Colonic mucosa (tissue), 4 donors: ENCODE measurements around the gene CTBP1. TPM values are rescaled to one million over a fixed set of nuclear protein-coding genes. Genes with fewer than 3 reads are reported as not detected.
A peak's percentile ranks its signal among the peaks of the same experiment; 100 is the strongest.

Experiments used
- DNase-seq: peaks from one replicate; pipeline ENCODE4 v3.0.0-alpha.2; 2020
- H3K27ac ChIP-seq: fragments of 200-600 bp; one replicate; pipeline ENCODE4 v1.8.0; 2021
- H3K27me3 ChIP-seq: fragments of 200-600 bp; one replicate; pipeline ENCODE4 v1.8.0; 2021
- H3K36me3 ChIP-seq: fragments of 200-600 bp; one replicate; pipeline ENCODE4 v1.8.0; 2021
- H3K4me1 ChIP-seq: fragments of 200-600 bp; one replicate; pipeline ENCODE4 v1.8.0; 2021; ENCODE audit warnings: mild to moderate bottlenecking
- H3K4me3 ChIP-seq: fragments of 200-600 bp; one replicate; pipeline ENCODE4 v1.8.0; 2021
- H3K9ac ChIP-seq, 2 donors: one replicate each; pipeline ENCODE4 v1.7.0; 2013; ENCODE audit warnings: control low read depth in 2 of 2, low read depth in 2 of 2, low read length in 2 of 2
- H3K9me3 ChIP-seq: fragments of 200-600 bp; one replicate; pipeline ENCODE4 v1.8.0; 2021
- intact Hi-C: fragments of 100-400 bp; cut with DNase I; formaldehyde crosslinking; loops from one replicate; pipeline ENCODE4 v1.14.1; 2022
- total RNA-seq, 2 donors: library from RNA; stranded (reverse); fragmentation: NEBNext Ultra II Directional in 1 of 2; extraction: Animal tissue kit (Norgen Biotek cat#: 25700) in 1 of 2; gene quantifications; one replicate each; pipeline ENCODE4 v1.2.1, GENCODE V29; 2021
- TF ChIP-seq, protein P1 (sequence below): fragments of 200-600 bp; IDR thresholded peaks from one replicate; pipeline ENCODE4 v1.8.0; 2022; ENCODE audit warnings: antibody characterized with exemption, mild to moderate bottlenecking
- donor health status: healthy.
- donor health status: DM: no; HTN: no; CAD: no.
- donor health status: DM: no; HTN: no; CAD: no.

The CTBP1 gene
- total RNA-seq, 2 donors from 2014 or later: 137 to 200 TPM

DNA sequence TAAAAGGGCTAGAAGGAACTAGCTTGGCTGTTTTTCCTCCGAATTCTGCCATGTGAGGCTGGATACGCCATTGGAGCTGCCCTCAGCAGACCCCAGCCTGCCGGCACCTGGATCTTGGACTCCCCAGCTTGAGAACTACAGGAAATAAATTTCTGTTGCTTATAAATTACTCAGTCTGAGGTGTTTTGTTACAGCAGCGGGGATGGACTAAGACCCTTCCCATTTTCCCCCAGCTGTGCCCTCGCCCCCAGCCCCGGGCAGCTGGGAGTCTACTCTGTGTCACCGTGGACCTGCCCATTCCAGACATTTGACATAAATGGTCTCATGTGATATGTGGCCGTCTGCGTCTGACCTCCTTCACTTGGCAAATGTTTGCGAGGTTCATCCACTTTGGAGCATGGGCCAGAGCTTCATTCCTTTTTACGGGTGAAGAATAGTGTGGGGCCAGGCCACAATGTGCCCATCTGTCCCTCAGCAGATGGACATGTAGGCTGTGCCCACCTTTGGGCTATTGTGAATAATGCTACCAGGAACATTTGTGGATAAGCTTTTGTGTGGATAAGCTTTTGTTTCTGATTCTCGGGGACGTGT lies 45.8 kb downstream of the CTBP1 start:
- Histone ChIP-seq H3K27me3 (no peaks in the 10 kb centered on the region), H3K27ac (peak overlapping the region; percentile 80), H3K36me3 (no peaks in the 10 kb centered on the region), H3K4me1 (peaks cover 25% of the 10 kb centered on the region), H3K9ac (peak overlapping the region; percentile 26 to 56), H3K9me3 (no peaks in the 10 kb centered on the region), H3K4me3 (no peak overlapping the region)
- TF ChIP-seq, protein P1, sequence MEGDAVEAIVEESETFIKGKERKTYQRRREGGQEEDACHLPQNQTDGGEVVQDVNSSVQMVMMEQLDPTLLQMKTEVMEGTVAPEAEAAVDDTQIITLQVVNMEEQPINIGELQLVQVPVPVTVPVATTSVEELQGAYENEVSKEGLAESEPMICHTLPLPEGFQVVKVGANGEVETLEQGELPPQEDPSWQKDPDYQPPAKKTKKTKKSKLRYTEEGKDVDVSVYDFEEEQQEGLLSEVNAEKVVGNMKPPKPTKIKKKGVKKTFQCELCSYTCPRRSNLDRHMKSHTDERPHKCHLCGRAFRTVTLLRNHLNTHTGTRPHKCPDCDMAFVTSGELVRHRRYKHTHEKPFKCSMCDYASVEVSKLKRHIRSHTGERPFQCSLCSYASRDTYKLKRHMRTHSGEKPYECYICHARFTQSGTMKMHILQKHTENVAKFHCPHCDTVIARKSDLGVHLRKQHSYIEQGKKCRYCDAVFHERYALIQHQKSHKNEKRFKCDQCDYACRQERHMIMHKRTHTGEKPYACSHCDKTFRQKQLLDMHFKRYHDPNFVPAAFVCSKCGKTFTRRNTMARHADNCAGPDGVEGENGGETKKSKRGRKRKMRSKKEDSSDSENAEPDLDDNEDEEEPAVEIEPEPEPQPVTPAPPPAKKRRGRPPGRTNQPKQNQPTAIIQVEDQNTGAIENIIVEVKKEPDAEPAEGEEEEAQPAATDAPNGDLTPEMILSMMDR: no peak
- DNase-seq: peak; percentile 17
- intact Hi-C loops: no loop called here

DNA sequence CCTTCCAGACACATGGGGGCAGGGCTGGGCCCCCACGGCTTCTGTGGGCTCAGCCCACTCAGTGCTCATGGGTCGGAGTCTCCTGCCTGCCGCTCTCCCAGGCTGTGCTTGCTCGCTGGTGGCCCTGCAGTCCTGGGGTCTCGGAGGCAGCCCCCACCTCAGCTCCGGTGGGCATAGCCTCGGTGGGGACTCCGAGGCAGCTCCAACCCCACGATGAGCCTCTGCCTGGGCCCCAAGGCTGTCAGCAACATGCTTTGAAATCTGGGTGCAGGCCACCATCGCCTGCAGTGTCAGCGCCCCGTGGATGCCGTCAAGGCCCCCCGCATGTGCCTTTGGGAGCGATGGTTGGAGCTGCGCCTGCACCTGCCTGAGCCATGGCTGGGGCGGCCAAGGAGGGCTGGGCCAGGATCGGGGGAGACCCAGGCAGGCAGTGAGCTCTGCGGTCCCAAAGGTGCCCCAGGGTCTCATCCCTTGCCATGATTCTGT lies 46.4 kb downstream of the CTBP1 start:
- Histone ChIP-seq H3K9ac (peak overlapping the region; percentile 26 to 56), H3K9me3 (no peaks in the 10 kb centered on the region), H3K4me1 (peaks cover 20% of the 10 kb centered on the region), H3K27ac (peak overlapping the region; percentile 80), H3K36me3 (no peaks in the 10 kb centered on the region), H3K4me3 (no peak overlapping the region), H3K27me3 (no peaks in the 10 kb centered on the region)
- DNase-seq: peak; percentile 17
- intact Hi-C loops: no loop called here
- TF ChIP-seq, protein P1: no peak

DNA sequence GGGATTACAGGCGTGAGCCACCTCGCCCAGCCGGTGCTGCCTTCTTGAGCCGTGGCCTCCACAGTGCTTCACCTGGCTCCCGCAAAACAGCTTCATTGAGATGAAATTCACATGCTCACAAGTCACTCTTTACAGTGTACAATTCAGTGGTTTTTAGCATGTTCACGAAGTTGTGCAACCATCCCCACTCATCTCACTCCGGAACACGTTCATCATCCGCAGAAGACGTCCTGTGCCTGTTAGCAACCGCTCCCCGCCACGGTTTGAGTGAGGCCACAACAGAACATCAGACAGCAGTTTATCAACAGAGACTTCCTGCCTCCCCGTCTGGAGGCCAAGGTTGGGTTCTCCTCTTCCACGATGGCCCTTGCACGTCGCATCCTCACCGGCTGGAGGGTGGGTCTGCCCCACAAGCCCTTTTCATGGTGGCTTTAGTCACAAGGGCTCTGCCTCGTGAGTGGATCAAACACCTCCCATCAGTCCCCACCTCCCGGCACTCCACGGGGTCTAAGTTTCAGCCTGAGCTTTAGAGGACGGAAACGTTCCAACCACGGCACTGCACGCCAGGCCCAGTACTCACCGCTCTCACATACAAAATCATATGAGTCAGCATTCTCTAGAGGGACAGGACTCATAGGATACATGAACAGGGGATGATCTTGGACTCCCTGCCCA lies 46.9 kb downstream of the CTBP1 start:
- Histone ChIP-seq H3K4me1 (peaks cover 16% of the 10 kb centered on the region), H3K9ac (peak overlapping the region; percentile 6 to 56), H3K9me3 (no peaks in the 10 kb centered on the region), H3K27ac (peak overlapping the region; percentile 80), H3K27me3 (no peaks in the 10 kb centered on the region), H3K4me3 (no peak overlapping the region), H3K36me3 (no peaks in the 10 kb centered on the region)
- TF ChIP-seq, protein P1: no peak
- peak; percentile 53 for DNase-seq
- intact Hi-C loops: no loop called here

DNA sequence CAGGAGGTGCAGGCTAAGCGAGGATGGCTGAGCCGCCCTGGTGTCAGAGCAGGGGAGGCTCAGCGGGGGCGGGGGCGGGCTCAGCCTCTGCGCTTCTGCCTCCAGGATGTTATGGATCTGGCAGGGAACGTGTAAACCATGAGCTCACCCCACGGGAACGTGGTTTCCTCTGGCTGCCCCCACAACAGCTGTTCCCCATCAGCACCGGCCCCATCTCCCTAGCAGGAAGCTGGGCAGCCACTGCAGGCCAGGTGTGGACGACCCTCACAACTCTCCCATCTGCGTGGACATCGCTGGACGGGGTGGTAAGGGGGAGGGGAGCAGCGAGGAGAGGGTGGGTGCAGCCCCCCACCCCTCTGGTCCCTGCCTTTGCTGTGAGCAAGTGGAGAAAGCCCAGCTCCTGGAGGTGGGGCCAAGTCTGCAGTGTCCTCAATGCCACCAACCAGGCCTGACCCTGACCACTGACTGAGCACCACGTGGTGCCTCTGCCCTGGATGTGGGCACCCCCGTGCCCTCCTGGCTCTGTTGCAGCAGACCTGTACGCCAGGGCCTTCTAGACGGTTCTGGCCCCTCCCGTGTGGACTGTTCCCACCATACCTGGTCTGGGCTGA lies 48.4 kb downstream of the CTBP1 start:
- Histone ChIP-seq H3K36me3 (no peaks in the 10 kb centered on the region), H3K9me3 (no peaks in the 10 kb centered on the region), H3K27me3 (no peaks in the 10 kb centered on the region), H3K4me3 (peak overlapping the region; percentile 11), H3K9ac (peak overlapping the region; percentile 58 to 82), H3K4me1 (peaks cover 11% of the 10 kb centered on the region), H3K27ac (peak overlapping the region; percentile 80)
- peak; percentile 55 for DNase-seq
- TF ChIP-seq, protein P1: no peak
- intact Hi-C loops: no loop called here

DNA sequence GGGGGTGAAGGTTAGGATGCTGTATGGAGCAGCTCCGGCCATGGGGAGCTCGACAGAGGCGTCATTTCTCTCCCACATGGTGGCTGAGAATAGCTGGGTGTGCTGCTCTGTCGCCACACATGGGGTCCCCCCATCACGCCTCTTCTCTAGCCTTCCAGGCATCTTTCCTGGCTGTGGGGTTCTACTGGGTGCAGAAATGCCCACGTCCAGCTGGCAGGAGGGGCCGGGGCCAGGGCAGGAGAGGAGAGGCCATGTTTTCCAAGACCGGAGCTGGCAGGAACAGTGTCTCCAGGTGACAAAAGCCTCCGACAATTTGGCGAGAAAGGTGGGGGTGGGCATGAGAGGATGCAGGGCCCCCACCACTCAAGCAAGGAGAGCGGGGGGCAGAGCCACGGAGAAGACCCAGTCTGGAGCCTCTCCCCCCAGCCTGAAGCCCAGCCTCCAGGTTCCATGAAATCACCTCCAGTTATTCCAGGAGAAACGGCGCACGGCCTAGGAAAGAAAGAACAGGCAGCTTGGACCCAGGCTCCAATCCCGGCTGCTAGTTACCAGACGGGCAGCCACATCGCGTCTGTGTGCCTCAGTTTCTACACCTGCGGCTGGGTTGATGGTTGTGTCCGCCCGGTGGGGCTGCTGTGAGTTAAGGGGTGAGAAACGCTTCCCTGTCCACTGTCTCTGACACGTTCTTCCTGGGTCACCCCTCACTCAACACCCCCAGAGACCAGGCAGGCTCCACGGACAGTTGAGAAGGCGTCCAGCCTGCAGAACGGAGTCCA lies 49.2 kb downstream of the CTBP1 start:
- intact Hi-C loops: no loop called here
- H3K4me3 ChIP-seq: no peak overlapping the region
- H3K9ac ChIP-seq: peak overlapping the region; percentile 40 to 82
- H3K9me3 ChIP-seq: no peaks in the 10 kb centered on the region
- H3K27me3 ChIP-seq: no peaks in the 10 kb centered on the region
- H3K27ac ChIP-seq: peak overlapping the region; percentile 80
- peaks cover 6% of the 10 kb centered on the region for H3K4me1 ChIP-seq
- TF ChIP-seq, protein P1: no peak
- no peaks in the 10 kb centered on the region for H3K36me3 ChIP-seq
- DNase-seq: peak; percentile 19
